Measurements from ENCODE around the gene TCEA2. TPM values are rescaled to one million over a fixed set of nuclear protein-coding genes. Genes with fewer than 3 reads are reported as not detected.
A peak's percentile ranks its signal among the peaks of the same experiment; 100 is the strongest.

TCEA2 gene
- total and polyA plus RNA-seq, 2 of the 13 experiments (the other 11 are each of a cell fraction or from before 2014, with no cell fraction given) = 28.1 to 33.7 TPM

GRCh38 chr20:64119681-64120341 is 56.8 kb downstream of the TCEA2 start (continued):
- TF ChIP-seq, protein P1, sequence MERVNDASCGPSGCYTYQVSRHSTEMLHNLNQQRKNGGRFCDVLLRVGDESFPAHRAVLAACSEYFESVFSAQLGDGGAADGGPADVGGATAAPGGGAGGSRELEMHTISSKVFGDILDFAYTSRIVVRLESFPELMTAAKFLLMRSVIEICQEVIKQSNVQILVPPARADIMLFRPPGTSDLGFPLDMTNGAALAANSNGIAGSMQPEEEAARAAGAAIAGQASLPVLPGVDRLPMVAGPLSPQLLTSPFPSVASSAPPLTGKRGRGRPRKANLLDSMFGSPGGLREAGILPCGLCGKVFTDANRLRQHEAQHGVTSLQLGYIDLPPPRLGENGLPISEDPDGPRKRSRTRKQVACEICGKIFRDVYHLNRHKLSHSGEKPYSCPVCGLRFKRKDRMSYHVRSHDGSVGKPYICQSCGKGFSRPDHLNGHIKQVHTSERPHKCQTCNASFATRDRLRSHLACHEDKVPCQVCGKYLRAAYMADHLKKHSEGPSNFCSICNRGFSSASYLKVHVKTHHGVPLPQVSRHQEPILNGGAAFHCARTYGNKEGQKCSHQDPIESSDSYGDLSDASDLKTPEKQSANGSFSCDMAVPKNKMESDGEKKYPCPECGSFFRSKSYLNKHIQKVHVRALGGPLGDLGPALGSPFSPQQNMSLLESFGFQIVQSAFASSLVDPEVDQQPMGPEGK (CRISPR knock-in tag; IDR thresholded peaks at IDR 0.05) = no peak
- TF ChIP-seq PHF8 (CRISPR knock-in tag; IDR thresholded peaks at IDR 0.05) (no peak), ZC3H4 (CRISPR knock-in tag; IDR thresholded peaks at IDR 0.05; ENCODE audit: borderline replicate concordance) (no peak), RBAK (CRISPR knock-in tag; IDR thresholded peaks at IDR 0.05) (no peak), WIZ (CRISPR knock-in tag; IDR thresholded peaks at IDR 0.05) (no peak), YEATS2 (CRISPR knock-in tag; IDR thresholded peaks at IDR 0.05; ENCODE audit: borderline replicate concordance) (no peak), ZNF720 (CRISPR knock-in tag; IDR thresholded peaks at IDR 0.05) (no peak), ZNF530 (CRISPR knock-in tag; IDR thresholded peaks at IDR 0.05; ENCODE audit: low read depth) (no peak), MYC (CRISPR knock-in tag; IDR thresholded peaks at IDR 0.05; ENCODE audit: borderline replicate concordance) (no peak), JUNB (CRISPR knock-in tag; IDR thresholded peaks at IDR 0.05; ENCODE audit: borderline replicate concordance) (no peak), CC2D1A (CRISPR knock-in tag; IDR thresholded peaks at IDR 0.05) (no peak), ZNF274 (CRISPR knock-in tag; IDR thresholded peaks at IDR 0.05) (peak; percentile 48; the same call in 1 of the 2 replicates), KLF6 (CRISPR knock-in tag; IDR thresholded peaks at IDR 0.05) (no peak), CHD4 (IDR thresholded peaks at IDR 0.05; ENCODE audit: borderline replicate concordance, low read length) (no peak), SAFB2 (CRISPR knock-in tag; IDR thresholded peaks at IDR 0.05; ENCODE audit: borderline replicate concordance, low read depth) (no peak), TBP (CRISPR knock-in tag; IDR thresholded peaks at IDR 0.05) (no peak), MED8 (CRISPR knock-in tag; IDR thresholded peaks at IDR 0.05; ENCODE audit: insufficient replicate concordance) (peak; percentile 52), ARNT2 (CRISPR knock-in tag; IDR thresholded peaks at IDR 0.05; ENCODE audit: low read depth) (0 out of 2 replicates have a peak, but pooled peaks have one; percentile 5), KMT2B (CRISPR knock-in tag; IDR thresholded peaks at IDR 0.05) (0 out of 2 replicates have a peak, but pooled peaks have one; percentile 0), U2AF1 (optimal IDR thresholded peaks at IDR 0.05; ENCODE audit: low read depth, low read length) (no peak), NCOA5 (CRISPR knock-in tag; IDR thresholded peaks at IDR 0.05) (no peak), KDM1A (CRISPR knock-in tag; IDR thresholded peaks at IDR 0.05) (0 out of 2 replicates have a peak, but pooled peaks have one; percentile 39), ZFP1 (CRISPR knock-in tag; IDR thresholded peaks at IDR 0.05) (no peak), E2F2 (CRISPR knock-in tag; IDR thresholded peaks at IDR 0.05; ENCODE audit: borderline replicate concordance) (no peak)
- TF ChIP-seq, protein P2, sequence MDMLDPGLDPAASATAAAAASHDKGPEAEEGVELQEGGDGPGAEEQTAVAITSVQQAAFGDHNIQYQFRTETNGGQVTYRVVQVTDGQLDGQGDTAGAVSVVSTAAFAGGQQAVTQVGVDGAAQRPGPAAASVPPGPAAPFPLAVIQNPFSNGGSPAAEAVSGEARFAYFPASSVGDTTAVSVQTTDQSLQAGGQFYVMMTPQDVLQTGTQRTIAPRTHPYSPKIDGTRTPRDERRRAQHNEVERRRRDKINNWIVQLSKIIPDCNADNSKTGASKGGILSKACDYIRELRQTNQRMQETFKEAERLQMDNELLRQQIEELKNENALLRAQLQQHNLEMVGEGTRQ (IDR thresholded peaks at IDR 0.05; ENCODE audit: low read depth, low read length) = no peak
- TF ChIP-seq, protein P2 (CRISPR knock-in tag; IDR thresholded peaks at IDR 0.05; ENCODE audit: borderline replicate concordance) = no peak
